Measurements from ENCODE around the gene SGMS1.
A peak's percentile ranks its signal among the peaks of the same experiment; 100 is the strongest.
"Not testable (repeated sequence)": the region's sequence is repeated elsewhere in the genome, so short reads cannot be mapped to it uniquely, and the experiment has no call there.

Gene SGMS1

DNA sequence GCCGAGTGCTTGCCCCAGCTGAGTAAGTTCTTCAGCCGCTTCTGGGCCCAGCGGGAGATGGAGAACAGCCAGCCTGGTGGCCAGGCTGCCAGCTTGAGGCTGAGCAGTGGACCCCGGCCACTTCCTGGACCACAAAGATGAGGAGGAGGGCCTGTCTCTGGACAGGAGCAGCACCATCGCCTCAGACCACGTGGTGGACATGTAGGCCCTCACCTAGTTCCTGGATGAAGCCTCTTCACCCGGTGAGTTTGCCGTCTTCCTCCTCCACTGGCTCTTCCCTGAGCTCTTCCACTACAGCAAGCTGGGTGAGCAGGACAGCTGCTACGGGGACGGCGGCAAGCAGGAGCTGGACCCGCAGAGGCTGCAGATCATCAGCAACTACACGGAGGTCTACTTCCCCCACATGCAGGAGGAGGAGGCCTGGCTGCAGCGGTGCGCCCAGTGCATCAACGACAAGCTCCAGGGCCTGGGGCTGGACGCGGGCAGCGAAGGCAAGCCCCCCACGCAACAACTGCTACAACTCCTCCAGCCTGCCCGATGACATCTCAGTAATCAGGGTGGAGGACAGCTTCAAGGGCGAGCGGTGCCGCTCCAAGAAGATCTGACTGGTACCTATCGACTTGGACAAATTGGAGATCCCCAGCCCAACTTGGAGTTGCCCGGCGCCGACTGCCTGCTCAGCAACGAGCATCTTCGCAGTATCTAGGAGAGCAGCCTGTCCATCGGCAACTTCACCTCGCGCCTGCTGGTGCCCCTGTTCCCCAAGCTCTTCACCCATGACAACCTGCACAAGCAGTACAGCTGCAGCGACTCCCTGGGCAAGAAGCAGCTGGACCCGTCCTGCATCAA lies 35.5 kb upstream of the SGMS1 start:
- H2AK5ac ChIP-seq (ENCODE audit: low read depth, low read length); H2BK15ac ChIP-seq (ENCODE audit: low read length); DNase-seq (ENCODE audit: low spot score); H2BK12ac ChIP-seq (ENCODE audit: low read length); H3K18ac ChIP-seq (ENCODE audit: low read length); H3K79me1 ChIP-seq (ENCODE audit: low read depth, low read length); H3K9me3 ChIP-seq (replicated peaks in 1 of 2; ENCODE audit: control insufficient read depth in 2 of 2, insufficient read depth in 1 of 2, low read depth in 1 of 2, low read length in 2 of 2); H4K91ac ChIP-seq (ENCODE audit: low read depth, low read length, poor library complexity); H3K27ac ChIP-seq (replicated peaks; ENCODE audit: low read length); H3K36me3 ChIP-seq (replicated peaks in 1 of 2; ENCODE audit: control insufficient read depth in 2 of 2, insufficient read depth in 2 of 2, low read length in 2 of 2); H3K4me1 ChIP-seq (ENCODE audit: control insufficient read depth in 2 of 2, insufficient read depth in 1 of 2, low read depth in 1 of 2, low read length in 2 of 2); H2BK120ac ChIP-seq (ENCODE audit: low read depth, low read length); H4K8ac ChIP-seq (ENCODE audit: low read depth, low read length); H3K27me3 ChIP-seq (ENCODE audit: control insufficient read depth in 3 of 3, insufficient read depth in 3 of 3, low read depth in 1 of 3, low read length in 3 of 3); H3K4me3 ChIP-seq (ENCODE audit: low read length in 2 of 2); H3K9ac ChIP-seq (ENCODE audit: low read depth, low read length, poor library complexity); H3K14ac ChIP-seq (ENCODE audit: low read length); H2BK5ac ChIP-seq (ENCODE audit: low read length); H3K4me2 ChIP-seq (ENCODE audit: insufficient read depth, low read length, poor library complexity, severe bottlenecking); H3K4ac ChIP-seq (ENCODE audit: low read length): not testable (repeated sequence)
- no CpG with 5 or more reads among the region's 35 CpGs for WGBS, 2 donors (ENCODE audit: extremely low coverage in 2 of 2, insufficient read length in 2 of 2, insufficient replicate concordance in 1 of 2)
- peak overlapping the region; percentile 7 for H2AFZ ChIP-seq (ENCODE audit: low read length)
- H3K23ac ChIP-seq (ENCODE audit: low read depth, low read length, poor library complexity) = peak overlapping the region; percentile 73

DNA sequence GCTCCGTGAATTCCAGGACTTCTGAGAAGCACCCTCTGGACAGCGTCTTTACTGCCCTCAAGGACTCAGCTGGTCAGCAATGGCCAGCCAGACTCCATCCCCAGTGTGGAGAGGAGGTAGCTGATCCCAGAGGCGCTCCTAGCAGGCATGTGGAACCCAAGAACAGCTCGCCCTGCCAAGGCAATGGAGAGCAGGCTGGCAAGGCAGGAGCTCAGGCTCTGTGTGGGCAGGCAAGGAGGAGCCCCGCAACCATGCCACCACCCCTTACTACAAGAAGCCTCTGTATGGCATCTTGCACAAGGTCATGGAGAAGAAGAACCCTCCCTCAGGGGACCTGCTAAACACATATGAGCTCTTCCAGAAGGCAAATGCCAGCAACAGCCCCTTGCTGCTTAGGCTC lies 34.4 kb upstream of the SGMS1 start:
- Histone ChIP-seq H3K9me3 (replicated peaks in 1 of 2; ENCODE audit: control insufficient read depth in 2 of 2, insufficient read depth in 1 of 2, low read depth in 1 of 2, low read length in 2 of 2) (no peaks in the 10 kb centered on the region), H3K4me2 (ENCODE audit: insufficient read depth, low read length, poor library complexity, severe bottlenecking) (no peak overlapping the region), H3K18ac (ENCODE audit: low read length) (no peak overlapping the region), H3K36me3 (replicated peaks in 1 of 2; ENCODE audit: control insufficient read depth in 2 of 2, insufficient read depth in 2 of 2, low read length in 2 of 2) (no peaks in the 10 kb centered on the region), H3K9ac (ENCODE audit: low read depth, low read length, poor library complexity) (no peak overlapping the region), H3K27me3 (ENCODE audit: control insufficient read depth in 3 of 3, insufficient read depth in 3 of 3, low read depth in 1 of 3, low read length in 3 of 3) (no peaks in the 10 kb centered on the region), H2AFZ (ENCODE audit: low read length) (no peak overlapping the region), H4K8ac (ENCODE audit: low read depth, low read length) (no peak overlapping the region), H2BK5ac (ENCODE audit: low read length) (no peak overlapping the region), H2BK12ac (ENCODE audit: low read length) (no peak overlapping the region), H3K23ac (ENCODE audit: low read depth, low read length, poor library complexity) (no peak overlapping the region), H3K14ac (ENCODE audit: low read length) (no peak overlapping the region), H3K27ac (replicated peaks; ENCODE audit: low read length) (no peak overlapping the region), H4K91ac (ENCODE audit: low read depth, low read length, poor library complexity) (no peak overlapping the region), H3K79me1 (ENCODE audit: low read depth, low read length) (no peaks in the 10 kb centered on the region), H2BK120ac (ENCODE audit: low read depth, low read length) (no peak overlapping the region), H2AK5ac (ENCODE audit: low read depth, low read length) (no peak overlapping the region), H2BK15ac (ENCODE audit: low read length) (no peak overlapping the region), H3K4me1 (ENCODE audit: control insufficient read depth in 2 of 2, insufficient read depth in 1 of 2, low read depth in 1 of 2, low read length in 2 of 2) (peaks cover 0 to 8% of the 10 kb centered on the region in 2 donors), H3K4me3 (ENCODE audit: low read length in 2 of 2) (no peak overlapping the region), H3K4ac (ENCODE audit: low read length) (no peak overlapping the region)
- WGBS, 2 donors (ENCODE audit: extremely low coverage in 2 of 2, insufficient read length in 2 of 2, insufficient replicate concordance in 1 of 2) = no CpG with 5 or more reads among the region's 5 CpGs
- no peak for DNase-seq (ENCODE audit: low spot score)

DNA sequence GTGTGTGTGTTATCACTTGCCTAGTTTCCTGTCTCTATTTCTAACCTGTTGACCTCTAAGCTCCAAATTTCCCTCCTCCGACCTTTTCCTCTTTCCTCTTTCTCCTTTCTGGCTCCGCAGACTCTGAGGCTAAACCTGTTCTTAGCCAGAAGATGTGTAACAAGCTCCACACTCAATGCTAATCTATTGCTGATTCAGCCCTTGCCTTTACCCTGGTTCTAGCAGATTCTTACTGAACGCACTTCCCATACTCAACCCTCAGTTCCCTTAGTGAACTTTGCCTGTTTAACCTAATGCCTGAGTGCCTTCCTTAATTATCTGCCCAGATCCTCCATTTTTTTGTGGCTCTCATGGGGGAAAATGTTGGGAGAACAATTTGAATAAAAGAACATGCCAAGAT lies 30.0 kb upstream of the SGMS1 start:
- Histone ChIP-seq H3K14ac (ENCODE audit: low read length) (no peak overlapping the region), H4K8ac (ENCODE audit: low read depth, low read length) (no peak overlapping the region), H3K79me1 (ENCODE audit: low read depth, low read length) (no peaks in the 10 kb centered on the region), H3K36me3 (replicated peaks in 1 of 2; ENCODE audit: control insufficient read depth in 2 of 2, insufficient read depth in 2 of 2, low read length in 2 of 2) (no peaks in the 10 kb centered on the region), H3K23ac (ENCODE audit: low read depth, low read length, poor library complexity) (no peak overlapping the region), H3K27ac (replicated peaks; ENCODE audit: low read length) (no peak overlapping the region), H3K4me1 (ENCODE audit: control insufficient read depth in 2 of 2, insufficient read depth in 1 of 2, low read depth in 1 of 2, low read length in 2 of 2) (peaks cover 0 to 8% of the 10 kb centered on the region in 2 donors), H2BK12ac (ENCODE audit: low read length) (no peak overlapping the region), H2AFZ (ENCODE audit: low read length) (peak overlapping the region; percentile 60), H2BK15ac (ENCODE audit: low read length) (no peak overlapping the region), H4K91ac (ENCODE audit: low read depth, low read length, poor library complexity) (no peak overlapping the region), H3K4me2 (ENCODE audit: insufficient read depth, low read length, poor library complexity, severe bottlenecking) (no peak overlapping the region), H3K18ac (ENCODE audit: low read length) (no peak overlapping the region), H2BK120ac (ENCODE audit: low read depth, low read length) (no peak overlapping the region), H3K9me3 (replicated peaks in 1 of 2; ENCODE audit: control insufficient read depth in 2 of 2, insufficient read depth in 1 of 2, low read depth in 1 of 2, low read length in 2 of 2) (no peaks in the 10 kb centered on the region), H3K4me3 (ENCODE audit: low read length in 2 of 2) (no peak overlapping the region), H3K27me3 (ENCODE audit: control insufficient read depth in 3 of 3, insufficient read depth in 3 of 3, low read depth in 1 of 3, low read length in 3 of 3) (no peaks in the 10 kb centered on the region), H3K9ac (ENCODE audit: low read depth, low read length, poor library complexity) (no peak overlapping the region), H3K4ac (ENCODE audit: low read length) (no peak overlapping the region), H2BK5ac (ENCODE audit: low read length) (no peak overlapping the region), H2AK5ac (ENCODE audit: low read depth, low read length) (no peak overlapping the region)
- DNase-seq (ENCODE audit: low spot score) = no peak
- WGBS, 2 donors (ENCODE audit: extremely low coverage in 2 of 2, insufficient read length in 2 of 2, insufficient replicate concordance in 1 of 2) = no CpG with 5 or more reads among the region's 3 CpGs

DNA sequence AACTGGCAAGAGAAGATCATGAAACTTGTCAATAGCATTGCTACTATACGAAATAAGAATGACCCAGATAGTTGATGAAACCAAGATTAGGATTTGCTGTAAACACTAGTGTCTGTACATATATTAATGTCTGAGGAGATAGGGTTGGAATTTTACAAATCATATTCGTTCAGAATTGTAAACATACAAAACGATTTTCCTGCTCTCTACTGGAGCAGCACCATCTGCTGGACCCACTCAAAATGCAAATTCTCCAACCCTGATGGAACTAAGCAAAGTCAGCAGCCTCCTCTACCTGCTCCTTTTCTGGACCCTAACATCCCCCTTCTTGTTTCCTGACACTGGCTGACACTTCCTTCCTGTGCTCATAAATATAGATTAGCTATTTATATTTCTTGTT lies 29.4 kb upstream of the SGMS1 start:
- Histone ChIP-seq H3K79me1 (ENCODE audit: low read depth, low read length) (no peaks in the 10 kb centered on the region), H2AK5ac (ENCODE audit: low read depth, low read length) (no peak overlapping the region), H3K23ac (ENCODE audit: low read depth, low read length, poor library complexity) (no peak overlapping the region), H3K4me3 (ENCODE audit: low read length in 2 of 2) (no peak overlapping the region), H3K4ac (ENCODE audit: low read length) (no peak overlapping the region), H3K36me3 (replicated peaks in 1 of 2; ENCODE audit: control insufficient read depth in 2 of 2, insufficient read depth in 2 of 2, low read length in 2 of 2) (no peaks in the 10 kb centered on the region), H3K27me3 (ENCODE audit: control insufficient read depth in 3 of 3, insufficient read depth in 3 of 3, low read depth in 1 of 3, low read length in 3 of 3) (no peaks in the 10 kb centered on the region), H3K27ac (replicated peaks; ENCODE audit: low read length) (no peak overlapping the region), H3K4me2 (ENCODE audit: insufficient read depth, low read length, poor library complexity, severe bottlenecking) (no peak overlapping the region), H2BK15ac (ENCODE audit: low read length) (no peak overlapping the region), H2BK120ac (ENCODE audit: low read depth, low read length) (no peak overlapping the region), H3K14ac (ENCODE audit: low read length) (no peak overlapping the region), H2BK5ac (ENCODE audit: low read length) (no peak overlapping the region), H4K91ac (ENCODE audit: low read depth, low read length, poor library complexity) (no peak overlapping the region), H3K9me3 (replicated peaks in 1 of 2; ENCODE audit: control insufficient read depth in 2 of 2, insufficient read depth in 1 of 2, low read depth in 1 of 2, low read length in 2 of 2) (no peaks in the 10 kb centered on the region), H4K8ac (ENCODE audit: low read depth, low read length) (no peak overlapping the region), H2BK12ac (ENCODE audit: low read length) (no peak overlapping the region), H3K4me1 (ENCODE audit: control insufficient read depth in 2 of 2, insufficient read depth in 1 of 2, low read depth in 1 of 2, low read length in 2 of 2) (peaks cover 0 to 8% of the 10 kb centered on the region in 2 donors), H2AFZ (ENCODE audit: low read length) (peak overlapping the region; percentile 60), H3K9ac (ENCODE audit: low read depth, low read length, poor library complexity) (no peak overlapping the region), H3K18ac (ENCODE audit: low read length) (no peak overlapping the region)
- no CpG with 5 or more reads among the region's 3 CpGs for WGBS, 2 donors (ENCODE audit: extremely low coverage in 2 of 2, insufficient read length in 2 of 2, insufficient replicate concordance in 1 of 2)
- no peak for DNase-seq (ENCODE audit: low spot score)
